ENCODE results near the gene RGS11.

RGS11 gene

GRCh38 chr16:252366-253337 lies 23.1 kb downstream of the RGS11 start:
- DNase-seq (ENCODE audit: low spot score) = no peak
- TF ChIP-seq CTCF (conservative IDR thresholded peaks at IDR 0.05; ENCODE audit: low read depth) = no peak
- ChIA-PET POLR2A (ENCODE audit: low non-redundant PET) (no interaction called here), CTCF (interaction anchor here (1.1 kb wide), 1 partner anchor 71 kb away, joined by 7 read pairs; no protein-coding TSS in a partner anchor)
- no peak overlapping the region for H3K27ac ChIP-seq

GRCh38 chr16:249431-249830 lies 26.3 kb downstream of the RGS11 start:
- TF ChIP-seq CTCF (conservative IDR thresholded peaks at IDR 0.05; ENCODE audit: low read depth) = no peak
- DNase-seq (ENCODE audit: low spot score) = no peak
- ChIA-PET POLR2A (ENCODE audit: low non-redundant PET) (no interaction called here), CTCF (interaction anchor here (0.7 to 1.5 kb wide), 3 partner anchors 15 to 633 kb away, joined by 3 read pairs; no protein-coding TSS in a partner anchor)
- no peak overlapping the region for H3K27ac ChIP-seq

GRCh38 chr16:247027-247426 lies 28.7 kb downstream of the RGS11 start:
- ChIA-PET POLR2A (ENCODE audit: low non-redundant PET) (no interaction called here), CTCF (no interaction called here)
- DNase-seq (ENCODE audit: low spot score) = no peak
- H3K27ac ChIP-seq = no peak overlapping the region
- TF ChIP-seq CTCF (conservative IDR thresholded peaks at IDR 0.05; ENCODE audit: low read depth) = no peak

- no peak for DNase-seq (ENCODE audit: low spot score)
- TF ChIP-seq CTCF (conservative IDR thresholded peaks at IDR 0.05; ENCODE audit: low read depth) = no peak
- H3K27ac ChIP-seq = no peak overlapping the region; the same call in 1 of the 2 replicates
- POLR2A ChIA-PET (ENCODE audit: low non-redundant PET) = no interaction called here
- CTCF ChIA-PET = interaction anchor here (0.6 to 0.7 kb wide), 2 partner anchors 10 to 15 kb away, joined by 3 read pairs; partner anchors contain the start of gene FAM234A
Observed at GRCh38 chr16:245105-245504, 30.6 kb downstream of the RGS11 start.

- H3K27ac ChIP-seq = no peak overlapping the region
- POLR2A ChIA-PET (ENCODE audit: low non-redundant PET) = no interaction called here
- CTCF ChIA-PET = interaction anchor here (0.6 kb wide), 1 partner anchor 31 kb away, joined by 3 read pairs; no protein-coding TSS in a partner anchor
- TF ChIP-seq CTCF (conservative IDR thresholded peaks at IDR 0.05; ENCODE audit: low read depth) = no peak
- no peak for DNase-seq (ENCODE audit: low spot score)
Observed at GRCh38 chr16:243348-243747, 32.4 kb downstream of the RGS11 start.

- no peak for TF ChIP-seq CTCF (conservative IDR thresholded peaks at IDR 0.05; ENCODE audit: low read depth)
- H3K27ac ChIP-seq = no peak overlapping the region
- CTCF ChIA-PET = interaction anchor here (0.6 kb wide), 1 partner anchor 91 kb away, joined by 7 read pairs; no protein-coding TSS in a partner anchor
- POLR2A ChIA-PET (ENCODE audit: low non-redundant PET) = no interaction called here
- no peak for DNase-seq (ENCODE audit: low spot score)
Observed at GRCh38 chr16:242281-242680, 33.5 kb downstream of the RGS11 start.

Data from RWPE1 (cell line).